Stomach (tissue), 9 donors: ENCODE measurements around the gene GTSE1. TPM values are rescaled to one million over a fixed set of nuclear protein-coding genes. Genes with fewer than 3 reads are reported as not detected.

Experiments
- DNase-seq, 2 donors: peaks; one replicate each; pipeline versions ENCODE4 v3.0.0 to v3.0.0-alpha.2; 2013 to 2019
- H3K27ac ChIP-seq, 5 donors: fragments of 200-600 bp in 4 of 5; sonication (generic) in 4 of 5; one replicate each; pipeline ENCODE4 v1.5.1; 2013 to 2019; ENCODE audit warnings: mild to moderate bottlenecking in 1 of 5, moderate library complexity in 1 of 5
- H3K27me3 ChIP-seq, 3 donors: fragments of 200-600 bp; sonication (generic); one replicate each; pipeline ENCODE4 v1.5.1; 2017 to 2019; ENCODE audit warnings: mixed run types in 1 of 3
- H3K36me3 ChIP-seq, 4 donors: fragments of 200-600 bp; sonication (generic); 1 replicate in 3 of 4; 2 replicates in 1 of 4; pipeline ENCODE4 v1.5.1; 2016 to 2019
- H3K4me1 ChIP-seq, 4 donors: fragments of 200-600 bp; sonication (generic); one replicate each; pipeline ENCODE4 v1.5.1; 2016 to 2019
- H3K4me3 ChIP-seq, 4 donors: fragments of 200-600 bp; sonication (generic) in 3 of 4; one replicate each; pipeline ENCODE4 v1.5.1; 2016 to 2019; ENCODE audit warnings: mild to moderate bottlenecking in 1 of 4
- H3K9me3 ChIP-seq, 4 donors: fragments of 200-600 bp; sonication (generic); one replicate each; pipeline ENCODE4 v1.5.1; 2016 to 2019
- EP300 ChIP-seq: sonication (generic); formaldehyde crosslinking; IDR thresholded peaks from one replicate; pipeline ENCODE4 v1.6.1; 2017; ENCODE audit warnings: antibody characterized with exemption
- POLR2A ChIP-seq, 4 donors: fragments of 450-650 bp; IDR thresholded peaks; one replicate each; pipeline ENCODE4 v1.6.1; 2016; ENCODE audit warnings: antibody characterized with exemption in 4 of 4, control low read depth in 2 of 4, mild to moderate bottlenecking in 1 of 4, moderate library complexity in 1 of 4
- POLR2AphosphoS5 ChIP-seq, 3 donors: sonication (generic); formaldehyde crosslinking; IDR thresholded peaks; one replicate each; pipeline ENCODE4 v1.6.1; 2016; ENCODE audit warnings: antibody characterized with exemption in 3 of 3
- WGBS, 5 donors: extraction: QIAGEN DNeasy Blood & Tissue Kit in 3 of 5; methylation state at CpG; one replicate each; pipeline versions ENCODE4 v1.1.5 to v1.1.7; 2013 to 2018; 5-methylcytosine and 5-hydroxymethylcytosine counted together
- intact Hi-C: fragments of 100-400 bp; cut with DNase I; formaldehyde crosslinking; loops from one replicate; pipeline ENCODE4 v1.15.1; 2023; ENCODE audit warnings: low total_unique reads
- polyA plus RNA-seq, 3 donors: library from polyadenylated mRNA; stranded (reverse); fragments of 200-250 nt; gene quantifications; one replicate each; pipeline ENCODE4 v1.2.3, GENCODE V29; 2013
- total RNA-seq, 5 donors: library from RNA; depleted of rRNA; stranded (reverse); fragments of >200 nt; gene quantifications; one replicate each; pipeline versions ENCODE4 v1.1.0 to v1.2.3, GENCODE V29; 2014 to 2016
- TF ChIP-seq, protein P1 (sequence below), 7 experiments: fragments of 450-650 bp in 4 of 7; fragments of 200-600 bp in 3 of 7; sonication (generic) in 3 of 7; IDR thresholded peaks; one replicate each; pipeline ENCODE4 v1.5.1; 2016 to 2019; ENCODE audit warnings: antibody characterized with exemption in 7 of 7, control low read depth in 2 of 7, mild to moderate bottlenecking in 1 of 7
- donor health status: healthy with polysubstance abuse.
- donor health status: Bipolar disorder and iron deficiency.
- donor health status: healthy.

The GTSE1 gene
- total and polyA plus RNA-seq, 8 donors = 1.1 to 64.0 (median 4.2) TPM

DNA sequence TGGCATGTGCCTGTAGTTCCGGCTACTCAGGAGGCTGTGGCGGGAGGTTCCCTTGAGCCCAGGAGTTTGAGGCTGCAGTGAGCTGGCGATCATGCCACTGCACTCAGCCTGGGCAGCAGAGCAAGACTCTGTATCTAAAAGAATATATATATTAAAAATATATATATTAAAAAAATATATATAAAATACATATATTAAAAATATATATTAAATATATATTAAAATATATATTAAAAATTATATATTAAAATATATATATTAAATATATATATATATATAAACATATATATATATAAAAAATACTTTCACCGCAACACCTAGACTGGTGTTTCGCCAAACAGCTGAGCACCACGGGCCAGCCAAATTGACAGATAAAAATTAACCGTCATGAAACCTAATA, 20.1 kb upstream of the GTSE1 start:
- Histone ChIP-seq H3K27ac (no peak overlapping the region), H3K27me3 (no peaks in the 10 kb centered on the region), H3K36me3 (peaks cover 87 to 99% (median 98%) of the 10 kb centered on the region in 4 donors), H3K4me1 (peaks cover 0 to 9% (median 0%) of the 10 kb centered on the region in 4 donors), H3K9me3 (no peaks in the 10 kb centered on the region), H3K4me3 (no peak overlapping the region)
- TF ChIP-seq, protein P1, sequence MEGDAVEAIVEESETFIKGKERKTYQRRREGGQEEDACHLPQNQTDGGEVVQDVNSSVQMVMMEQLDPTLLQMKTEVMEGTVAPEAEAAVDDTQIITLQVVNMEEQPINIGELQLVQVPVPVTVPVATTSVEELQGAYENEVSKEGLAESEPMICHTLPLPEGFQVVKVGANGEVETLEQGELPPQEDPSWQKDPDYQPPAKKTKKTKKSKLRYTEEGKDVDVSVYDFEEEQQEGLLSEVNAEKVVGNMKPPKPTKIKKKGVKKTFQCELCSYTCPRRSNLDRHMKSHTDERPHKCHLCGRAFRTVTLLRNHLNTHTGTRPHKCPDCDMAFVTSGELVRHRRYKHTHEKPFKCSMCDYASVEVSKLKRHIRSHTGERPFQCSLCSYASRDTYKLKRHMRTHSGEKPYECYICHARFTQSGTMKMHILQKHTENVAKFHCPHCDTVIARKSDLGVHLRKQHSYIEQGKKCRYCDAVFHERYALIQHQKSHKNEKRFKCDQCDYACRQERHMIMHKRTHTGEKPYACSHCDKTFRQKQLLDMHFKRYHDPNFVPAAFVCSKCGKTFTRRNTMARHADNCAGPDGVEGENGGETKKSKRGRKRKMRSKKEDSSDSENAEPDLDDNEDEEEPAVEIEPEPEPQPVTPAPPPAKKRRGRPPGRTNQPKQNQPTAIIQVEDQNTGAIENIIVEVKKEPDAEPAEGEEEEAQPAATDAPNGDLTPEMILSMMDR (IDR thresholded peaks at IDR 0.05) = no peak
- no peak for TF ChIP-seq POLR2A (IDR thresholded peaks at IDR 0.05)
- TF ChIP-seq POLR2AphosphoS5 (IDR thresholded peaks at IDR 0.05) = no peak
- TF ChIP-seq EP300 = no peak
- 82 to 92% (median 88%) methylated on average over 7 of the region's 7 CpGs for WGBS, 5 donors
- DNase-seq = no peak
- intact Hi-C loops = no loop called here

DNA sequence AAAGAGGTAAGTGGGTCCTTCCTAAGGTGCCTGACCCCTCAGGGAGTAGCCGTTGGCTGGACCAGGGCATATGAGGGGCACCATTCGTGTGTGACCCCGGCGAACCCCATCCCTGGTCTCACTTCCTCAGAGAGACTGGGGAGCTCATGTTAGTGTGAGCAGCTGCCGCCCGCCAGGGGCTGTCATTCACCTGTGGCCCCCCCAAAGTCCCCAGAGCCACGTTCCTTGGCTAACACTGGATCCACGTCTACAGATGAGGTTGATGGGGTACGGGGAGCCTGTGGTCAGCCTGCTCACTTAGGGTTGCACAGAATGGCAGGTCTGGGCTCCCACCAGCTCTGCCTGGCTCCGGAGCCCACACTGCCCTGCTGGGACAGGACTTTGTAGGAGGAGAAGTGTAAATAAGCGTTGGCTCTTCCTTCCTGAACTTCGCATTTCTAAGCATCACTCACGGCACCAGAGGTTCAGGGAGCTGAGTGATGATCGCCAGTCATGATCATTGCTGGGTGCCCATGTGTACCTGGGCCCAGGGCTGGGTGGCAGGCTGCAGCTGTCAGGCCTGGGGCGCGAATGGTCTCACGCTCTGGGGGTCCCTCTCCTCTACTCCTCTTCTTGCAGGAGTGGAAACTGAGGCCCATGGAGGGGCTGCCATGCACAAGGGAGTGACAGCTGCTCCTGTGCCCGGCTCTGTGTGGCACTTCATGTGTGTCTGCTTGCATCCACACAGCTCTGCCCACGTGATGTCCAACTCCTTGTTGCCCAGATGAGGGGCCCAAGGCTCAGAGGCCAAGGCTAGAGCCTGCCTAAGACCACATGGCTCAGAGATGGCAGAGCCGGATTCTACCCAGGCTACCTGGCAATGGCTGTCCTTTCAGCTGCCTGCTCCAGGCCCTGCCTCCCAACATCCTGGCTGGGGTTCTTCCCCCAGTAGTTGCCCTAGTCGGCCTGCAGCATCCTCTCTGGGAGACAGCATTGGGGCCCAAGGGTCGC, 17.7 kb upstream of the GTSE1 start:
- 91 to 95% (median 94%) methylated on average over 14 to 22 of the region's 22 CpGs for WGBS, 5 donors
- Histone ChIP-seq H3K27me3 (no peaks in the 10 kb centered on the region), H3K27ac (no peak overlapping the region), H3K4me3 (no peak overlapping the region), H3K9me3 (no peaks in the 10 kb centered on the region), H3K4me1 (peaks cover 0 to 9% (median 0%) of the 10 kb centered on the region in 4 donors), H3K36me3 (peaks cover 87 to 99% (median 98%) of the 10 kb centered on the region in 4 donors)
- no peak for DNase-seq
- intact Hi-C loops = no loop called here
- no peak for TF ChIP-seq EP300
- TF ChIP-seq, protein P1 (IDR thresholded peaks at IDR 0.05) = no peak
- no peak for TF ChIP-seq POLR2AphosphoS5 (IDR thresholded peaks at IDR 0.05)
- TF ChIP-seq POLR2A (IDR thresholded peaks at IDR 0.05) = no peak

DNA sequence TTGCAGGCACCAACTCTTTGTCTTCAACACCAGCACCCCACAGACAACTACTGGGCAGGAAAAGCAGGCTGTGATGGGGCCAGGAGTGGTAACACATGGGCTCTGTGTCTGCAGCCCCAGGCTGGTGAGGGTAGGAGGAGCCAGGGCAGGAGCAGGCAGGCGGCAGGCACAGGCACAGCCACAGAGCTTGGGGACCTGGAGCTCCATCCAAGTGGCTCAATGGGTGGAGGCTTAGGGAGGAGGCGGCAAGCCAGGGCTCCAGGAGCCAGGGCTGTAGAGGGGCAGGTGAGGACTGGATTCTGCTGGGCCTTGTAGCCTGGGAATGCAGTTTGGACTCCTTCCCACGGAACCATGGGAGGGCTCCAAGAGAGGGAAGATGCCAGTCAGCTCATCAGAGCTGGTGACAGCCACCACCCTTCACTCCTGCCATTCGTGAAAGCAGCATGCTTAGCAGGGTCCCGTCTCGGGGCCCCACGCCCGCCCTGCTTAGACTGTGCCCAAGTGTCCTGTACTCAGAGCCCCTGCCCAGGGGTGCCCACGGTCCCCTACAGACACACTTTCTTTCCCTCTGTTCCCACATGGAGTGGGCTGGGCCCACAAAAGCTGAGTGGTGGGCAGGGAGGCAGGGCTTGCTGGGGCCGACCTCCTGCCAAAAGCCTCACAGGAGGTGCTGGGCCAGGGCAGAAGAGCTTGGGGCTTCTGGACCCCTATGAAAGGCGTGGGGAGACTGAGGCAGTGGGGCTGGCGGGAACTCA, 16.4 kb upstream of the GTSE1 start:
- intact Hi-C loops = no loop called here
- Histone ChIP-seq H3K27ac (peak overlapping the region in 2 of 5 donors; percentile 14 to 17), H3K4me1 (peaks cover 0 to 9% (median 0%) of the 10 kb centered on the region in 4 donors), H3K4me3 (no peak overlapping the region), H3K27me3 (no peaks in the 10 kb centered on the region), H3K9me3 (no peaks in the 10 kb centered on the region), H3K36me3 (peaks cover 87 to 99% (median 98%) of the 10 kb centered on the region in 4 donors)
- TF ChIP-seq, protein P1 (IDR thresholded peaks at IDR 0.05) = no peak
- TF ChIP-seq POLR2AphosphoS5 (IDR thresholded peaks at IDR 0.05) (no peak), POLR2A (IDR thresholded peaks at IDR 0.05) (no peak), EP300 (no peak)
- DNase-seq = no peak
- WGBS, 5 donors = 89 to 98% (median 96%) methylated on average over 12 of the region's 12 CpGs

DNA sequence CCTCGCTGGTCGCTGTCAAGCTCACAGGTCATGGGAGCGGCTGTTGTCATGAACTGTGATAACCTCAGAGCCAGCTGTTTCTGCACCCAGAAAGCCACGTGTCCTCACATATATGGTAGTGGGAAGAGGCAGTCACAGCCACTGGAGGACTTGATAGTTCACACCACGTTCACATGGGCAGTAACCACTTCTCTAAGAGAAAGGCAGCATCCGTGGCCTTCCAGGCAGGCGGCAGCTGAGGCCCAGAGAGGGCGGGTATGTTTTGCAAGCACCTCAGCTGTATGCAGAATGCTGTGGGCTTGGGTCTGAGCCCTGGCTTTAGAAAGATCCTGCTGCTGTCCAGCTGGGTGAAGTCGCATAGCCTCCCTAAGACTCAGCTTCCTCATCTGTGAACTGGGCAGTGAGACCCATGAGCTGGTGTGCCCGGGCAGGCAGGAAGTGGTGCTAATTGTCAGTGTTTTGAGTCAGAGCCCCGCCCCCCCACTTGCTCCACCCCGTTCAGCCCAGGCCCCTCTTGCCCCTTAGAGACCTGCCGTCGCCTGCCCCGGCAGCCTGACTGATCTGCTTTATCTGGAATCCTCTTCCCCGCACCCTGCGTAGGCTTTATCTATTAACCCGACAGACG, 15.6 kb upstream of the GTSE1 start:
- H3K36me3 ChIP-seq = peaks cover 87 to 99% (median 98%) of the 10 kb centered on the region in 4 donors
- no peak for DNase-seq
- H3K9me3 ChIP-seq = no peaks in the 10 kb centered on the region
- peaks cover 0 to 2% (median 0%) of the 10 kb centered on the region in 4 donors for H3K4me1 ChIP-seq
- intact Hi-C loops = no loop called here
- H3K27me3 ChIP-seq = no peaks in the 10 kb centered on the region
- TF ChIP-seq EP300 (no peak), POLR2AphosphoS5 (IDR thresholded peaks at IDR 0.05) (no peak), POLR2A (IDR thresholded peaks at IDR 0.05) (no peak)
- TF ChIP-seq, protein P1 (IDR thresholded peaks at IDR 0.05) = no peak
- H3K4me3 ChIP-seq = no peak overlapping the region
- H3K27ac ChIP-seq = peak overlapping the region in 2 of 5 donors; percentile 14 to 17
- 78 to 87% (median 82%) methylated on average over 18 to 19 of the region's 19 CpGs for WGBS, 5 donors
